ENCODE data around the gene CAMK2B.

- TF ChIP-seq CTCF (conservative IDR thresholded peaks at IDR 0.05) (no peak), ZFX (IDR thresholded peaks at IDR 0.05) (no peak)
Observed at GRCh38 chr7:44280993-44281721, 44.2 kb downstream of the CAMK2B start.
